Endodermal cell (in vitro differentiated cells): ENCODE results near the gene BUB1B. TPM values are rescaled to one million over a fixed set of nuclear protein-coding genes. Genes with fewer than 3 reads are reported as not detected.

ENCODE experiments used
- DNase-seq: peaks from one replicate; pipeline ENCODE4 v3.0.0-alpha.2; 2017
- H3K27ac ChIP-seq: 2 replicates; pipeline ENCODE4 v1.5.1; 2013; ENCODE audit warnings: mild to moderate bottlenecking, low read depth, low read length, moderate library complexity
- H3K27me3 ChIP-seq: 2 replicates; pipeline ENCODE4 v1.6.1; 2013; ENCODE audit warnings: mild to moderate bottlenecking, low read length, moderate library complexity; ENCODE audit not compliant: insufficient read depth, control insufficient read depth, poor library complexity, severe bottlenecking
- H3K36me3 ChIP-seq: 2 replicates; pipeline ENCODE4 v1.7.0; 2013; ENCODE audit warnings: mild to moderate bottlenecking, low read length, moderate library complexity; ENCODE audit not compliant: control insufficient read depth, insufficient read depth
- H3K4me1 ChIP-seq: one replicate; pipeline ENCODE4 v1.7.0; 2013; ENCODE audit warnings: low read length; ENCODE audit not compliant: control insufficient read depth, insufficient read depth
- H3K4me3 ChIP-seq: 2 replicates; pipeline ENCODE4 v1.5.1; 2013; ENCODE audit warnings: mild to moderate bottlenecking, low read length, moderate library complexity
- H3K9ac ChIP-seq: 2 replicates; pipeline ENCODE4 v1.6.1; 2013; ENCODE audit warnings: mild to moderate bottlenecking, low read length, moderate library complexity; ENCODE audit not compliant: poor library complexity, severe bottlenecking; ENCODE audit errors: extremely low read depth
- H3K9me3 ChIP-seq: 2 replicates; pipeline ENCODE4 v1.6.1; 2013; ENCODE audit warnings: mild to moderate bottlenecking, low read length, moderate library complexity; ENCODE audit not compliant: control insufficient read depth
- H3K27ac Mint-ChIP-seq: 2 replicates; pipeline ENCODE4 v1.8.0; 2020; ENCODE audit warnings: mixed read lengths
- H3K27me3 Mint-ChIP-seq: 2 replicates; pipeline ENCODE4 v1.8.0; 2021; ENCODE audit warnings: mild to moderate bottlenecking, mixed read lengths; ENCODE audit not compliant: insufficient read depth
- H3K36me3 Mint-ChIP-seq: 2 replicates; pipeline ENCODE4 v1.8.0; 2020; ENCODE audit warnings: low read depth, mixed read lengths
- H3K4me1 Mint-ChIP-seq: 2 replicates; pipeline ENCODE4 v1.8.0; 2020; ENCODE audit warnings: mixed read lengths
- H3K4me3 Mint-ChIP-seq: 2 replicates; pipeline ENCODE4 v1.8.0; 2020; ENCODE audit warnings: mild to moderate bottlenecking, moderate library complexity, mixed read lengths
- H3K9me3 Mint-ChIP-seq: 2 replicates; pipeline ENCODE4 v1.8.0; 2020; ENCODE audit warnings: mild to moderate bottlenecking, mixed read lengths
- WGBS, 2 experiments: methylation state at CpG; one replicate each; pipeline versions ENCODE4 v1.1.5 to v1.1.7; 2013; ENCODE audit warnings: missing lambda C conversion rate in 2 of 2, mixed read lengths in 1 of 2; ENCODE audit not compliant: insufficient coverage in 1 of 2, insufficient read length in 1 of 2; 5-methylcytosine and 5-hydroxymethylcytosine counted together
- total RNA-seq, 2 donors: library from RNA; stranded (reverse); fragmentation: NEBNext Ultra II Directional in 1 of 2; extraction: Animal tissue kit (Norgen Biotek cat#: 25700) in 1 of 2; gene quantifications; 2 replicates in 1 of 2; 3 replicates in 1 of 2; pipeline ENCODE4 v1.2.1, GENCODE V29; 2021
- TF ChIP-seq, protein P1 (sequence below): fragments of 200-600 bp; sonication (generic); conservative IDR thresholded peaks from 2 replicates; pipeline ENCODE4 v1.5.0; 2021; ENCODE audit warnings: antibody characterized with exemption, mild to moderate bottlenecking

BUB1B gene
- total RNA-seq, 2 donors from 2014 or later = 58.6 to 108 TPM

DNA sequence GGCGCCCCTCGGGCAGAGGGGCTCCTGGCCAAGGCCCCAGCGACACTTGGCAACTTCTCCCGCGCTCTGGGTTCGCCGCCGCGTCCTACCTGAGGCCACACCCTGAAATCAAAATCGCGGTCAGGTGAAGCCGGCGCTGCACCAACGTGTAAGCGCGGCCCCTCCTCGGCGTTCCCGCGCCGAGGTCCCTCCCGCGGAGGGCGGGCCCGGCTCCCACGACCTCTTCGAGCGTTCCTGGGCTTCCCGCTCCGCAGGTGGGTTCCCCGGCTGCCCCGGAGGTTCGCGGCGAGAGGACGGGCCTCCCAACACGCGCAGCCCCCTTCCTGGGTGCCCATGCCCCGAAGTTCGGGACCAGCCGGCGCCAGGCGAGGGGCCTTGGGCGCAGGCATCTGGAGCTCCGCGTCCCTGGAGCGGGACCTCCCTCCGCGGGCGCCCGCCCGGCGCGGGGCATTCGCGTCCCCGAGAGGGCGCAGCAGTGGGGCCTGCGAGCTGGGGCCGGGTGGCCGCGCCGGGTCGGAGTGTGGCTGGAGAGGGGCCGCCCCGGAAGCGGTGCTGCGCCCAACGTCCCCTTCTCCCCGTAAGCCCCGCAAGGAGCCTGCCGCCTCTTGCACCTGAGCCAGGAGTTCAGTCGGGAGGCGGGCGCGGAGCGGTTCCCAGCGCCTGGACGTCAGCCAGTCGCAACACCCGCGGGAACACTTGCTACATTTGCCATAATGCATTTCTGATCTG, 91.7 kb downstream of the BUB1B start:
- no peaks in the 10 kb centered on the region for H3K4me1 ChIP-seq
- peak; percentile 84 for DNase-seq
- peaks cover 67% of the 10 kb centered on the region for H3K27me3 ChIP-seq

GRCh38 chr15:40253167-40253790, 92.4 kb downstream of the BUB1B start:
- peaks cover 8% of the 10 kb centered on the region for H3K4me1 Mint-ChIP-seq
- H3K27ac ChIP-seq = no peak overlapping the region
- peak overlapping the region; percentile 74 for H3K4me3 ChIP-seq
- H3K9me3 Mint-ChIP-seq = no peaks in the 10 kb centered on the region
- no peaks in the 10 kb centered on the region for H3K36me3 ChIP-seq
- H3K9me3 ChIP-seq = no peaks in the 10 kb centered on the region
- H3K4me1 ChIP-seq = no peaks in the 10 kb centered on the region
- TF ChIP-seq, protein P1, sequence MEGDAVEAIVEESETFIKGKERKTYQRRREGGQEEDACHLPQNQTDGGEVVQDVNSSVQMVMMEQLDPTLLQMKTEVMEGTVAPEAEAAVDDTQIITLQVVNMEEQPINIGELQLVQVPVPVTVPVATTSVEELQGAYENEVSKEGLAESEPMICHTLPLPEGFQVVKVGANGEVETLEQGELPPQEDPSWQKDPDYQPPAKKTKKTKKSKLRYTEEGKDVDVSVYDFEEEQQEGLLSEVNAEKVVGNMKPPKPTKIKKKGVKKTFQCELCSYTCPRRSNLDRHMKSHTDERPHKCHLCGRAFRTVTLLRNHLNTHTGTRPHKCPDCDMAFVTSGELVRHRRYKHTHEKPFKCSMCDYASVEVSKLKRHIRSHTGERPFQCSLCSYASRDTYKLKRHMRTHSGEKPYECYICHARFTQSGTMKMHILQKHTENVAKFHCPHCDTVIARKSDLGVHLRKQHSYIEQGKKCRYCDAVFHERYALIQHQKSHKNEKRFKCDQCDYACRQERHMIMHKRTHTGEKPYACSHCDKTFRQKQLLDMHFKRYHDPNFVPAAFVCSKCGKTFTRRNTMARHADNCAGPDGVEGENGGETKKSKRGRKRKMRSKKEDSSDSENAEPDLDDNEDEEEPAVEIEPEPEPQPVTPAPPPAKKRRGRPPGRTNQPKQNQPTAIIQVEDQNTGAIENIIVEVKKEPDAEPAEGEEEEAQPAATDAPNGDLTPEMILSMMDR = no peak
- peaks cover 45% of the 10 kb centered on the region for H3K27me3 Mint-ChIP-seq
- H3K27ac Mint-ChIP-seq = no peak overlapping the region
- H3K4me3 Mint-ChIP-seq = peak overlapping the region; percentile 64
- DNase-seq = no peak
- no peak overlapping the region for H3K9ac ChIP-seq
- WGBS, 2 experiments = 72 to 73% methylated on average over 13 to 28 of the region's 28 CpGs
- H3K27me3 ChIP-seq = peaks cover 67% of the 10 kb centered on the region
- H3K36me3 Mint-ChIP-seq = no peaks in the 10 kb centered on the region

More for the DNA sequence above, 91.7 kb downstream of the BUB1B start:
- H3K27me3 Mint-ChIP-seq = peaks cover 45% of the 10 kb centered on the region
- H3K4me3 Mint-ChIP-seq = peak overlapping the region; percentile 64
- H3K27ac Mint-ChIP-seq = no peak overlapping the region
- no peaks in the 10 kb centered on the region for H3K9me3 ChIP-seq
- WGBS, 2 experiments = 4 to 5% methylated on average over 22 to 82 of the region's 82 CpGs
- no peak overlapping the region for H3K27ac ChIP-seq
- H3K9ac ChIP-seq = no peak overlapping the region
- peak overlapping the region; percentile 74 for H3K4me3 ChIP-seq
- H3K36me3 ChIP-seq = no peaks in the 10 kb centered on the region
- no peaks in the 10 kb centered on the region for H3K9me3 Mint-ChIP-seq
- peaks cover 8% of the 10 kb centered on the region for H3K4me1 Mint-ChIP-seq
- TF ChIP-seq, protein P1 = no peak
- H3K36me3 Mint-ChIP-seq = no peaks in the 10 kb centered on the region

DNA sequence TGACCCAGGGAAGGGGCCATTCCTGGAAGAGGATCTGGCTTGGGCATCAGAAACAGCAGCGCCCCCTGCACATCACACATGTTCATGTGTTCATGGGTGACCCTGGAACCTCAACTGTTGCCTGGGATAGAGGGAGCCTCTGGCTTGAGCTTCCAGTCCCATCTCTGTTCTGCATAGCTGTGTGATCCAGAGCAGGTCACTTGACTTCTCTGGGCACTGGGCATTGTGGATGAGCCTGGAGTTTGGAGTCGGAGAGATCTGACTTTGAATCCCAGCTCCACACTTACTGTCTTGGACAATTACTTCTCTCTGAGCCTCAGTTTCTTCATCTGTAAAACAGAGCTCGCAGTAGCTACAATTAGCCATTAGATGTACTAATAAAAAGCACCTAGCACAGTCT, 93.6 kb downstream of the BUB1B start:
- DNase-seq = no peak
- H3K27ac ChIP-seq = no peak overlapping the region
- H3K36me3 Mint-ChIP-seq = no peaks in the 10 kb centered on the region
- 95 to 97% methylated on average over 3 of the region's 3 CpGs for WGBS, 2 experiments
- H3K27me3 ChIP-seq = peaks cover 62% of the 10 kb centered on the region
- no peaks in the 10 kb centered on the region for H3K36me3 ChIP-seq
- H3K4me3 ChIP-seq = no peak overlapping the region
- TF ChIP-seq, protein P1 = peak; percentile 32
- no peaks in the 10 kb centered on the region for H3K9me3 Mint-ChIP-seq
- no peak overlapping the region for H3K9ac ChIP-seq
- H3K4me3 Mint-ChIP-seq = no peak overlapping the region
- H3K9me3 ChIP-seq = no peaks in the 10 kb centered on the region
- H3K4me1 Mint-ChIP-seq = peaks cover 8% of the 10 kb centered on the region
- H3K27me3 Mint-ChIP-seq = peaks cover 45% of the 10 kb centered on the region
- no peaks in the 10 kb centered on the region for H3K4me1 ChIP-seq
- no peak overlapping the region for H3K27ac Mint-ChIP-seq
